ENCODE data around the gene BHLHE23.

BHLHE23 gene

GRCh38 chr20:63024573-63025392, 18.0 kb upstream of the BHLHE23 start:
- ATAC-seq, result no peak

DNA sequence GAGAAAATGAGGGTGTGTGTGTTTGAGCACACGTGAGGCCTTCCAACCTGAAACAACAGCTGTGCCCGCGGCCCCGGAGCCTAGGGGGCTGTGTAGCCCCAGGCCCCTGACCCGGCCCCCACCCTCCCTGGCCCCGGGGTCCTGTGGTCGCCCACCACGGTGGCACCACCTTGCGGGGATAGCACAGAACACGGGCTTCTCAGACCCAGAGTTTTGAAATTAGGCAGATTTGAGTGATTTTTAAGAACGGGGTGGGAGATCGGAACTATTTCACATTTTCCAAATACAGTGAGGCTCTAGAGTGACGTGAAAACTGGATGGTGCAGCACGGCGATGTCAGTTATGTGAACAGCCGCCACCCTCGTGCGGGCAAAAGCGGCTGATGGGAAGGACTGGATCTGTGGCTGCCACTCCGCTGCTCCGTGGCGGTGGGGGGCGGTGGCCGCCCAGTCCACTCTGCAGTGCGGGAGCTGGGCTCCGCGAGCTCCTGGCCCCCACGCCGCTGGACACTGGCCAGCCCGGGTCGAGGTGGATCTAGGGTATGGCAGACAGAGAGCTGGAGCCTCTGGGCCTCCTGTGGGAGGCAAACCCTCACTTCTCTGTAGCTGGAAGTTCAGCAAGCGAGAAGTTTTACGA, 17.3 kb upstream of the BHLHE23 start:
- no peak for ATAC-seq

- ATAC-seq, result no peak
These were observed 16.5 kb upstream of the BHLHE23 start for GRCh38 chr20:63023071-63023935.

- ATAC-seq, result no peak
These were observed 15.7 kb upstream of the BHLHE23 start for GRCh38 chr20:63022501-63022900.

GRCh38 chr20:63021356-63022321, 14.9 kb upstream of the BHLHE23 start:
- no peak for ATAC-seq

DNA sequence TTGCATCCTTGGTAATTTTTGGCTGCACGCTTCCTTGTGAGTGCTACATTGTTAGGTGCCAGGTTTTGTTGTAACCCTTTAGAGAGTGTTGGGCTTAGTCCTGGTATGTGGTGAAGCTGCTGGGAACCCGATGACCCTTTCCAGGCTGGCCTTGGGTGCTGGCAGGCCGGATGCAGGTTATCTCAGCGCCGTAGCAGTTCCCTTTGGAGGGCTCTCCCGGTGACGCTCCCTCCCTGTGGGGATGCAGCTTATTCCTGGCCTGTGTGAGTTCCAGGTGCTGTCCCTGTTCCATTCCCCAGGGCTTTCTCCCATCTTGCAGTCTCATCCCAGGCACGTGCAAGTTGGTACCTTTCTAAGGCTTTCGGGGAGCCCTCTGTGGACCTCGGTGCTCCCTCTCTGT, 13.9 kb upstream of the BHLHE23 start:
- no peak for ATAC-seq

DNA sequence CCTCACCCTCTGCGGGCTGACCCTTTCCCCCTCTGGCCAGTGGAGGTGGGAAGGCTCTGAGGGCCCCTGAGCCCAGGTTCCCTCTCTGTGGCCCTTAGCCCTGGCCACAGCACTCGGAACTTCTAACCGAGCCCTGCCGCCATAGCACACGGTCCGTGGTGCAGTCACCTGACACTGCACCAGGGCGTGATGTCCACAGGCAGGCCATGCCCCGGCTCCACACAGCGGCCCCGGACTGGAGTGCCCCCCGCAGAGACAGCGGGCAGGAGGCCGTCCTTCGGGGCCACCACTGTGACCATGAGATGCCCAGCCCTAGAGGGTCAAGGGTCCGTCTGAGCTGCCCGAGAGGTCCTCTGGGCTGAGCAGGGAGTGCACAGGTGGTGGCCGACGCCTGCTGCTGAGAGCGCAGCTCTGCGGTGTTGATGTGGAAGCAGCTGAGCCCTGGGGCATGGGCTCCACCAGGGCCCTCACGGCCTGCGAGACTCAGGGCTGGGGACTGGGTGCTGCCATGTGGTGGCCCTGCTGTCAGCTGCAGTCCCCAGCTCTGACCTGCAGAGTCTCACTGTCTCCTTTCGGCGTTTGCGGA, 11.2 kb upstream of the BHLHE23 start:
- no peak for ATAC-seq

DNA sequence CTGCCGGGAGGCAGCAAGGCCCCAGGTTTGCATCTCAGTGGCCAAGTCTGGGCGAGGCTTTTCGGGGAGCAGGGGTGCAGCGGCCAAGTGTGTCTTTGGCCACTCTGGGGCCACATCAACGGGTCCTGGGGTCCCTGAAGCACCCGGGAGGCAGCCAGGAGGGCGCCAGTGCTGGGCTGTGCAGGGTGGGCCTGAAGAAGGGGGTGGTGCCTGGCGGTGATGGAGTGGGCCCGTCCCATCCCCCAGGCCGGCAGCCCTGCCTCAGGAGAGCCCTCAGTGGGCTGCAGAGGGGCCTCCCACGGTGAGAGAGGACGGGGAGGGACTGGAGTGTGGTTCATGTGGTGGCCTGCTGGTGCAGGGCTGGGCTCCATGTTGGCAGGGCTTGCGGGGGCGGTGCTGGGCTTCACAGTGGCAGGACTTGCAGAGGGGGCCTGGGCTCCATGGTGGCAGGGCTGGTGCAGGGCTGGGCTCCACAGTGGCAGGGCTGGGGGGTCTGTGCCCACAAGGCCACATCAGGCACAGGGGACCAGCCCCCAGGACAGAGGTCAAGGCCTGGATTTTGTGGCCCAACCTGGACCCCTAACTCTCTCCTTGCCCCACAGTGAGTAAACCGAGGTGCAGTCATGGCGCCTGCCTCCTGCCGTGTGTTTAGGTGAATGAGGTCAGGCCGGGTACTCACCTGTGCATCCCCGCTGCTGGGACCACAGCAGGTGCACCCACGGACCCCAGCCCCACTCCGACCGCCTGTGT, 10.5 kb upstream of the BHLHE23 start:
- ATAC-seq, result no peak

- ATAC-seq, result no peak
These were observed 9.8 kb upstream of the BHLHE23 start for GRCh38 chr20:63016514-63017075.

DNA sequence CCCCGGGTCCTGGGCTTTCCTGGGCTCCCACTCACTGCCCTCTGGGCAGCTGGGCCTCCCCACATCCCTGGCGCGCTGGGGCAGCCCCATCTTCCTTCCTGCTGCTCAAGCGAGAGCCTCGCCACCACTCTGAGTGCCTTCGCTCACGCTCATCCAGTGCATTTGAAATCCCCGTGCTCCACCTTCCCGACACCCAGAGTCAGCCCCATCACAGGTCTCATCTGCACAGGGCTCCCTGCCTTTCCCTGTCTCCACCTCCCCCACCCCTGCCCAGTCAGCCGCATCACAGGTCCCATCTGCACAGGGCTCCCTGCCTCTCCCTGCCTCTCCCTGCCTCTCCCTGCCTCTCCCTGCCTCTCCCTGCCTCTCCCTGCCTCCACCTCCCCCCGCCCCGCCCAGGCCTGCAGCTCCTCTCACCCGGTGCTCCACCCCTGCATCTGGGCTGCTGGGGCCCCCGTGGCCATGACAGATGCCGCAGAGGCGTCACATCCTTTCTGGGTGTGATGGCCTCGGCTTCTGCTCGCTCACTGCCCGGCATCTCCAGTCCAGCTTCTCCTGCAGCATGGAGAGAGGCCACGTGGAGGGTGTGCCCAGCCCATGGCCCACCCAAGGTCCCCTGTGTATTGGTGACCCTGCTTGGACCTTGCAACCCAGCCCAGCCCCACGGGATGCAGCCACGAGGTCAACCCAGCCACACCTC, 9.0 kb upstream of the BHLHE23 start:
- ATAC-seq, result no peak

GRCh38 chr20:63015147-63015661, 8.4 kb upstream of the BHLHE23 start:
- no peak for ATAC-seq

DNA sequence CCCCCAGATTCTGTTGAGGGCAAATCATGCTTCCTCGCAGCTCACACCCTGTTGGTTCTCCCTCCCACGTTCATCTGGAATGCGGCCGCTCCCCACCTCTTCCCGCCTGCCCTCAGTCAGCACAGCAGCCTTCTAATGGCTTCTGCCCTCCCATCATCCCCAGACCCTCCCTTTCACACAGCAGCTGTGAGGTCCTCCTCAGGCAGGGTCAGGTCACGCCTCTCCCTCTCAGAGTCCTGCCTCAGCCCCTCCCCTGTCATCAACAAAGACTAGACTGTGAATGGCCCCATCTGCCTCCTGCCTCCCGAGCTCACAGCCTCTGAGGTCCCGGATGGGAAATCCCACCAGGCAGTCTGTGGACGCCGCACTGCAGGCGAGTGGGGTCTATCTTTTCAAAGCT, 7.9 kb upstream of the BHLHE23 start:
- no peak for ATAC-seq

- no peak for ATAC-seq
These were observed 7.5 kb upstream of the BHLHE23 start for GRCh38 chr20:63014287-63014686.

DNA sequence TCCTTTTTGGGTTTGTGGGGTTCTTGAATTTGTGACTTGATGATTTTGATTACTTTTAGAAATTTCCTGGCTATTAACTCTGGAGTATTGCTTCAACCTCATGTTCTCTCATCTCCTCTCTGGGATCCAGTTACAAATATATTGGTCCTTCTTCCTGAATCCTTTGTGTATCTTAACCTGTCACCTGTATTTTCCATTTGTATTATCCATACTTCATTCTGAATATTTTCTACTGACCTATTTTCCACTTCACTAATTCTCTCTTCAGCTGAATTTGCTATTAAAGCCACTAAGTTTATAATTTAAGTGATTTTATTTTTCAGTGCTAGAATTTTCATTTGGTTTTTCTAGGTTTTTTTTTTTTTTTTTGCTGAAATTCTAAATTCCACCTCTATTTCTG, 6.4 kb upstream of the BHLHE23 start:
- no peak for ATAC-seq

DNA sequence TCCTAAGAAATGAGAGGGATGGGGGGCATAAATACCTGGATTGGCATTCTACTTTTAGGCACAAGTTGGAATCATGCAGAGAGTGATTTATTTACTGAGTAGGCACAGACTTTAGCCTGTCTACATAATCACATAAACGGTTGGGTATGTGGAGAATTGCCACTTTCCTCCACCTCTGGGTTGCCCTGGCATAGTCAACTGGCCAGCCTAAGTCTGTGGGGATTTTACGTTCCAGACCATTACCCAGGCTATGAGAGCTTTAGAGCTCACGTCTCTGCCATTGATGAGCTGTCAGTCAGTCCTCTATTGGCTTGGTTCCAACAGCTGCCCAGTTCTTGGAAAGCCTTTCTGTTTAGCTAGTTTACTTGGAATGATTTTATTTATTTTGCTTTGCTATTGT, 5.0 kb upstream of the BHLHE23 start:
- ATAC-seq, result no peak

GRCh38 chr20:63009988-63010769, 3.4 kb upstream of the BHLHE23 start:
- peak; percentile 66 to 70 for ATAC-seq

GRCh38 chr20:63009045-63009961, 2.5 kb upstream of the BHLHE23 start:
- peak; percentile 79 to 82 for ATAC-seq

GRCh38 chr20:63008541-63009044, 1.8 kb upstream of the BHLHE23 start:
- peak in 1 of 2 donors; percentile 3 for ATAC-seq

Measured in activated CD4-positive, CD25-positive, alpha-beta regulatory T cell treated with anti-CD3 and anti-CD28 coated beads, Interleukin-2, amount 50 U/mL, for 24 hours (primary cell).